ENCODE data around the gene IRF4.

The IRF4 gene

GRCh38 chr6:412146-412886, 20.8 kb downstream of the IRF4 start:
- H3K4me2 ChIP-seq (ENCODE audit: low read depth, low read length, poor library complexity, severe bottlenecking), result no peak overlapping the region
- no peak overlapping the region for H3K4me3 ChIP-seq (ENCODE audit: insufficient read depth, low read length, poor library complexity, severe bottlenecking)
- no peaks in the 10 kb centered on the region for H3K9me3 ChIP-seq (ENCODE audit: insufficient read depth, low read length)
- H3K79me2 ChIP-seq (ENCODE audit: insufficient read depth, low read length), result no peaks in the 10 kb centered on the region
- TF ChIP-seq CTCF (IDR thresholded peaks at IDR 0.05; ENCODE audit: insufficient read depth, low read length, poor library complexity, severe bottlenecking), result no peak
- TF ChIP-seq EZH2phosphoT487 (conservative IDR thresholded peaks at IDR 0.05; ENCODE audit: low read length), result no peak
- 0 out of 2 replicates have a peak, but pooled peaks cover 7% of the 10 kb centered on the region for H3K36me3 ChIP-seq (ENCODE audit: low read length)
- H3K9me2 ChIP-seq (replicated peaks; ENCODE audit: insufficient read depth, low read length), result no peaks in the 10 kb centered on the region
- no peaks in the 10 kb centered on the region for H4K20me1 ChIP-seq (ENCODE audit: low read depth, low read length)
- H3K27me3 ChIP-seq (ENCODE audit: low read length), result no peaks in the 10 kb centered on the region
- no peak overlapping the region for H3K9ac ChIP-seq (ENCODE audit: low read length)
- H3K27ac ChIP-seq (ENCODE audit: low read depth, low read length), result no peak overlapping the region
- H3F3A ChIP-seq (ENCODE audit: insufficient read depth), result no peaks in the 10 kb centered on the region
- no peak overlapping the region for H2AFZ ChIP-seq (ENCODE audit: low read depth, low read length, severe bottlenecking)

GRCh38 chr6:414447-414846, 22.9 kb downstream of the IRF4 start:
- no peak overlapping the region for H3K9ac ChIP-seq (ENCODE audit: low read length)
- no peak overlapping the region for H2AFZ ChIP-seq (ENCODE audit: low read depth, low read length, severe bottlenecking)
- H3K4me2 ChIP-seq (ENCODE audit: low read depth, low read length, poor library complexity, severe bottlenecking), result no peak overlapping the region
- no peaks in the 10 kb centered on the region for H3K9me2 ChIP-seq (replicated peaks; ENCODE audit: insufficient read depth, low read length)
- H3K79me2 ChIP-seq (ENCODE audit: insufficient read depth, low read length), result no peaks in the 10 kb centered on the region
- 0 out of 2 replicates have a peak, but pooled peaks cover under 1% of the 10 kb centered on the region for H3K36me3 ChIP-seq (ENCODE audit: low read length)
- H3K9me3 ChIP-seq (ENCODE audit: insufficient read depth, low read length), result no peaks in the 10 kb centered on the region
- H4K20me1 ChIP-seq (ENCODE audit: low read depth, low read length), result no peaks in the 10 kb centered on the region
- H3K27ac ChIP-seq (ENCODE audit: low read depth, low read length), result no peak overlapping the region
- no peak for TF ChIP-seq CTCF (IDR thresholded peaks at IDR 0.05; ENCODE audit: insufficient read depth, low read length, poor library complexity, severe bottlenecking)
- TF ChIP-seq EZH2phosphoT487 (conservative IDR thresholded peaks at IDR 0.05; ENCODE audit: low read length), result no peak
- no peaks in the 10 kb centered on the region for H3F3A ChIP-seq (ENCODE audit: insufficient read depth)
- no peak overlapping the region for H3K4me3 ChIP-seq (ENCODE audit: insufficient read depth, low read length, poor library complexity, severe bottlenecking)
- no peaks in the 10 kb centered on the region for H3K27me3 ChIP-seq (ENCODE audit: low read length)

GRCh38 chr6:415087-415486, 23.5 kb downstream of the IRF4 start:
- no peak overlapping the region for H3K4me3 ChIP-seq (ENCODE audit: insufficient read depth, low read length, poor library complexity, severe bottlenecking)
- no peaks in the 10 kb centered on the region for H3K36me3 ChIP-seq (ENCODE audit: low read length)
- no peaks in the 10 kb centered on the region for H3K9me2 ChIP-seq (replicated peaks; ENCODE audit: insufficient read depth, low read length)
- no peaks in the 10 kb centered on the region for H3F3A ChIP-seq (ENCODE audit: insufficient read depth)
- H3K27ac ChIP-seq (ENCODE audit: low read depth, low read length), result no peak overlapping the region
- no peaks in the 10 kb centered on the region for H3K79me2 ChIP-seq (ENCODE audit: insufficient read depth, low read length)
- no peaks in the 10 kb centered on the region for H3K27me3 ChIP-seq (ENCODE audit: low read length)
- H3K4me2 ChIP-seq (ENCODE audit: low read depth, low read length, poor library complexity, severe bottlenecking), result no peak overlapping the region
- no peak overlapping the region for H2AFZ ChIP-seq (ENCODE audit: low read depth, low read length, severe bottlenecking)
- no peaks in the 10 kb centered on the region for H3K9me3 ChIP-seq (ENCODE audit: insufficient read depth, low read length)
- H3K9ac ChIP-seq (ENCODE audit: low read length), result no peak overlapping the region
- TF ChIP-seq EZH2phosphoT487 (conservative IDR thresholded peaks at IDR 0.05; ENCODE audit: low read length) (no peak), CTCF (IDR thresholded peaks at IDR 0.05; ENCODE audit: insufficient read depth, low read length, poor library complexity, severe bottlenecking) (no peak)
- H4K20me1 ChIP-seq (ENCODE audit: low read depth, low read length), result no peaks in the 10 kb centered on the region
